SU-DHL-6 (cell line): ENCODE results near the gene RANGAP1.

Source experiments
- H2AFZ ChIP-seq: fragments of 200-600 bp; sonication (generic); 2 replicates; pipeline ENCODE4 v1.6.1; 2014; ENCODE audit warnings: low read depth, mild to moderate bottlenecking, moderate library complexity, mixed read lengths, antibody characterized with exemption, low read length; ENCODE audit not compliant: severe bottlenecking
- H3F3A ChIP-seq: fragments of 200-600 bp; shearing (Covaris generic); 2 replicates; pipeline ENCODE4 v1.6.0; 2016; ENCODE audit warnings: antibody characterized with exemption, mild to moderate bottlenecking; ENCODE audit not compliant: insufficient read depth
- H3K27ac ChIP-seq: fragments of 200-600 bp; sonication (generic); 2 replicates; pipeline ENCODE4 v1.5.1; 2016; ENCODE audit warnings: low read depth, mild to moderate bottlenecking, low read length, moderate library complexity, mixed read lengths
- H3K27me3 ChIP-seq: fragments of 200-600 bp; sonication (generic), shearing (Covaris generic); 2 replicates; pipeline ENCODE4 v1.6.0; 2014; ENCODE audit warnings: mild to moderate bottlenecking, low read length
- H3K36me3 ChIP-seq: fragments of 200-600 bp; sonication (generic); 2 replicates; pipeline ENCODE4 v1.6.1; 2014; ENCODE audit warnings: mild to moderate bottlenecking, low read length, mixed read lengths
- H3K4me2 ChIP-seq: fragments of 300-600, 200-600 bp; shearing (Covaris generic), sonication (generic); 2 replicates; pipeline ENCODE4 v1.6.0; 2014; ENCODE audit warnings: low read length, low read depth, mild to moderate bottlenecking; ENCODE audit not compliant: poor library complexity, severe bottlenecking
- H3K4me3 ChIP-seq: fragments of 200-600 bp; sonication (generic); 2 replicates; pipeline ENCODE4 v1.5.1; 2014; ENCODE audit warnings: antibody characterized with exemption, low read length, mild to moderate bottlenecking, mixed read lengths; ENCODE audit not compliant: insufficient read depth, poor library complexity, severe bottlenecking
- H3K79me2 ChIP-seq: fragments of 200-600 bp; sonication (generic); 2 replicates; pipeline ENCODE4 v1.6.1; 2014; ENCODE audit warnings: mild to moderate bottlenecking, low read length, moderate library complexity; ENCODE audit not compliant: insufficient read depth
- H3K9ac ChIP-seq: fragments of 200-600 bp; sonication (generic); 2 replicates; pipeline ENCODE4 v1.7.0; 2014; ENCODE audit warnings: mild to moderate bottlenecking, low read length
- H3K9me2 ChIP-seq: fragments of 200-600 bp; sonication (generic); replicated peaks from 2 replicates; pipeline ENCODE4 v1.6.1; 2014; ENCODE audit warnings: low read length; ENCODE audit not compliant: insufficient read depth
- H3K9me3 ChIP-seq: fragments of 200-600 bp; sonication (generic); 2 replicates; pipeline ENCODE4 v1.6.1; 2014; ENCODE audit warnings: low read length, mixed read lengths; ENCODE audit not compliant: insufficient read depth
- H4K20me1 ChIP-seq: fragments of 200-600 bp; sonication (generic); 2 replicates; pipeline ENCODE4 v1.6.1; 2014; ENCODE audit warnings: low read depth, mild to moderate bottlenecking, antibody characterized with exemption, low read length, moderate library complexity, mixed read lengths
- CTCF ChIP-seq: fragments of 200-600 bp; sonication (generic); IDR thresholded peaks from one replicate; pipeline ENCODE4 v1.5.1; 2017; ENCODE audit warnings: antibody characterized with exemption, mild to moderate bottlenecking, low read length, moderate library complexity; ENCODE audit not compliant: insufficient read depth, poor library complexity, severe bottlenecking
- EZH2phosphoT487 ChIP-seq: fragments of 200-600 bp; sonication (generic), shearing (Covaris generic); conservative IDR thresholded peaks from 2 replicates; pipeline ENCODE4 v1.6.1; 2018; ENCODE audit warnings: mild to moderate bottlenecking, antibody characterized with exemption, low read length, moderate library complexity, mixed read lengths

Gene RANGAP1

GRCh38 chr22:41238570-41239442, 47.2 kb downstream of the RANGAP1 start:
- no peaks in the 10 kb centered on the region for H4K20me1 ChIP-seq
- no peak overlapping the region for H3K4me2 ChIP-seq
- H3K4me3 ChIP-seq: no peak overlapping the region
- H3K9me3 ChIP-seq: no peaks in the 10 kb centered on the region
- no peak for TF ChIP-seq CTCF
- TF ChIP-seq EZH2phosphoT487: no peak
- no peaks in the 10 kb centered on the region for H3K9me2 ChIP-seq
- no peak overlapping the region for H2AFZ ChIP-seq
- H3K36me3 ChIP-seq: no peaks in the 10 kb centered on the region
- no peak overlapping the region for H3K27ac ChIP-seq
- no peaks in the 10 kb centered on the region for H3K27me3 ChIP-seq
- no peak overlapping the region for H3K9ac ChIP-seq
- no peaks in the 10 kb centered on the region for H3K79me2 ChIP-seq
- H3F3A ChIP-seq: peaks cover 7% of the 10 kb centered on the region

- TF ChIP-seq EZH2phosphoT487: no peak
- peak; percentile 54 for TF ChIP-seq CTCF
- Histone ChIP-seq H3K79me2 (no peaks in the 10 kb centered on the region), H3F3A (no peaks in the 10 kb centered on the region; the same call in 1 of the 2 replicates), H2AFZ (peak overlapping the region; percentile 32), H3K4me2 (peak overlapping the region; percentile 52), H3K9me2 (no peaks in the 10 kb centered on the region), H3K9me3 (no peaks in the 10 kb centered on the region), H3K36me3 (no peaks in the 10 kb centered on the region), H3K27ac (no peak overlapping the region), H3K9ac (peak overlapping the region; percentile 36; the same call in 1 of the 2 replicates), H3K27me3 (no peaks in the 10 kb centered on the region), H4K20me1 (no peaks in the 10 kb centered on the region), H3K4me3 (peak overlapping the region; percentile 34)
These were observed 48.0 kb downstream of the RANGAP1 start for GRCh38 chr22:41237707-41238569.

- Histone ChIP-seq H3K9ac (peak overlapping the region; percentile 36; the same call in 1 of the 2 replicates), H3K27ac (no peak overlapping the region), H3K79me2 (no peaks in the 10 kb centered on the region), H3K9me3 (no peaks in the 10 kb centered on the region), H3F3A (no peaks in the 10 kb centered on the region; the same call in 1 of the 2 replicates), H3K4me2 (peak overlapping the region; percentile 52), H3K9me2 (no peaks in the 10 kb centered on the region), H3K36me3 (no peaks in the 10 kb centered on the region), H3K4me3 (no peak overlapping the region), H4K20me1 (no peaks in the 10 kb centered on the region), H3K27me3 (no peaks in the 10 kb centered on the region), H2AFZ (peak overlapping the region; percentile 32)
- TF ChIP-seq CTCF (no peak), EZH2phosphoT487 (no peak)
These were observed 48.8 kb downstream of the RANGAP1 start for GRCh38 chr22:41237036-41237706.
